GM21786 (cell line): ENCODE results near the gene RLBP1.

Source experiments
- ATAC-seq: cut with Tn5 transposase; IDR thresholded peaks from one replicate; pipeline ENCODE4 v1.9.1; 2021; ENCODE audit not compliant: unreplicated experiment

RLBP1 gene

GRCh38 chr15:89206908-89207331 lies 14.5 kb downstream of the RLBP1 start:
- peak; percentile 88 for ATAC-seq

- ATAC-seq = no peak
Measured at GRCh38 chr15:89205991-89206585, 15.3 kb downstream of the RLBP1 start.

- no peak for ATAC-seq
Measured at GRCh38 chr15:89203705-89204273, 17.6 kb downstream of the RLBP1 start.

GRCh38 chr15:89201465-89202005 lies 19.8 kb downstream of the RLBP1 start:
- ATAC-seq = no peak

- ATAC-seq = no peak
Measured at GRCh38 chr15:89200182-89200581, 21.2 kb downstream of the RLBP1 start.

- ATAC-seq = no peak
Measured at GRCh38 chr15:89199746-89200145, 21.6 kb downstream of the RLBP1 start.

- no peak for ATAC-seq
Measured at GRCh38 chr15:89198934-89199333, 22.4 kb downstream of the RLBP1 start.

- ATAC-seq = no peak
Measured at GRCh38 chr15:89198196-89198595, 23.2 kb downstream of the RLBP1 start.

GRCh38 chr15:89197503-89197971 lies 23.8 kb downstream of the RLBP1 start:
- ATAC-seq = no peak

- ATAC-seq = no peak
Measured at GRCh38 chr15:89196994-89197393, 24.4 kb downstream of the RLBP1 start.

- no peak for ATAC-seq
Measured at GRCh38 chr15:89196241-89196640, 25.1 kb downstream of the RLBP1 start.

GRCh38 chr15:89195836-89196235 lies 25.5 kb downstream of the RLBP1 start:
- no peak for ATAC-seq

- ATAC-seq = no peak
Measured at GRCh38 chr15:89194608-89195007, 26.8 kb downstream of the RLBP1 start.

- no peak for ATAC-seq
Measured at GRCh38 chr15:89192766-89193165, 28.6 kb downstream of the RLBP1 start.

- ATAC-seq = no peak
Measured at GRCh38 chr15:89192136-89192535, 29.2 kb downstream of the RLBP1 start.

GRCh38 chr15:89187986-89188514 lies 33.3 kb downstream of the RLBP1 start:
- ATAC-seq = no peak

GRCh38 chr15:89187301-89187985 lies 33.9 kb downstream of the RLBP1 start:
- ATAC-seq = no peak

- no peak for ATAC-seq
Measured at GRCh38 chr15:89186803-89187202, 34.6 kb downstream of the RLBP1 start.

- ATAC-seq = no peak
Measured at GRCh38 chr15:89184886-89185526, 36.4 kb downstream of the RLBP1 start.

GRCh38 chr15:89184357-89184756 lies 37.0 kb downstream of the RLBP1 start:
- ATAC-seq = no peak
